HEK293 (cell line): ENCODE data around the gene EXOC8.
A peak's percentile ranks its signal among the peaks of the same experiment; 100 is the strongest.

Source experiments
- ATF2 ChIP-seq: fragments of 450-650 bp; formaldehyde crosslinking; IDR thresholded peaks from 2 replicates; pipeline ENCODE4 v1.5.1; 2016; ENCODE audit warnings: missing biosample characterization, missing genetic modification characterization, low read depth
- ELK4 ChIP-seq: IDR thresholded peaks from 2 replicates; pipeline ENCODE4 v1.6.1; 2011; ENCODE audit warnings: mild to moderate bottlenecking, low read depth, low read length, borderline replicate concordance
- GLI2 ChIP-seq: fragments of 450-650 bp; formaldehyde crosslinking; IDR thresholded peaks from 2 replicates; pipeline ENCODE4; 2017; ENCODE audit warnings: missing biosample characterization, missing genetic modification characterization, low read depth, borderline replicate concordance
- GLIS2 ChIP-seq: fragments of 450-650 bp; formaldehyde crosslinking; IDR thresholded peaks from 2 replicates; pipeline ENCODE4 v1.5.1; 2016; ENCODE audit warnings: missing biosample characterization, missing genetic modification characterization
- KLF1 ChIP-seq: fragments of 450-650 bp; formaldehyde crosslinking; IDR thresholded peaks from 2 replicates; pipeline ENCODE4 v1.5.1; 2016; ENCODE audit warnings: missing biosample characterization, missing genetic modification characterization
- KLF8 ChIP-seq: fragments of 450-650 bp; formaldehyde crosslinking; IDR thresholded peaks from 2 replicates; pipeline ENCODE4 v1.5.1; 2016; ENCODE audit warnings: missing biosample characterization, missing genetic modification characterization
- PRDM1 ChIP-seq: fragments of 450-650 bp; formaldehyde crosslinking; IDR thresholded peaks from 2 replicates; pipeline ENCODE4; 2016; ENCODE audit warnings: missing biosample characterization, missing genetic modification characterization
- SP2 ChIP-seq: fragments of 450-650 bp; formaldehyde crosslinking; IDR thresholded peaks from 2 replicates; pipeline ENCODE4 v1.5.1; 2016; ENCODE audit warnings: missing biosample characterization, missing genetic modification characterization
- YY2 ChIP-seq: fragments of 450-650 bp; formaldehyde crosslinking; IDR thresholded peaks from 2 replicates; pipeline ENCODE4 v1.5.1; 2016; ENCODE audit warnings: missing biosample characterization, missing genetic modification characterization
- ZBTB11 ChIP-seq: fragments of 450-650 bp; formaldehyde crosslinking; conservative IDR thresholded peaks from 2 replicates; pipeline ENCODE4 v1.5.1; 2016; ENCODE audit warnings: low read depth, missing biosample characterization, missing genetic modification characterization
- ZBTB21 ChIP-seq: fragments of 450-650 bp; formaldehyde crosslinking; IDR thresholded peaks from 2 replicates; pipeline ENCODE4 v1.5.1; 2017; ENCODE audit warnings: missing biosample characterization, missing genetic modification characterization
- ZBTB26 ChIP-seq: fragments of 450-650 bp; formaldehyde crosslinking; optimal IDR thresholded peaks from 2 replicates; pipeline ENCODE3; 2016; ENCODE audit warnings: missing biosample characterization, mild to moderate bottlenecking, missing genetic modification characterization
- ZBTB44 ChIP-seq: fragments of 450-650 bp; IDR thresholded peaks from 2 replicates; pipeline ENCODE4 v1.5.1; 2018; ENCODE audit warnings: missing biosample characterization, mild to moderate bottlenecking, missing genetic modification characterization
- ZFP37 ChIP-seq: fragments of 450-650 bp; formaldehyde crosslinking; IDR thresholded peaks from 2 replicates; pipeline ENCODE4 v1.5.1; 2016; ENCODE audit warnings: missing biosample characterization, missing genetic modification characterization
- ZNF132 ChIP-seq: fragments of 450-650 bp; formaldehyde crosslinking; IDR thresholded peaks from 2 replicates; pipeline ENCODE4 v1.5.1; 2017; ENCODE audit warnings: missing biosample characterization, missing genetic modification characterization, borderline replicate concordance
- ZNF155 ChIP-seq: fragments of 450-650 bp; formaldehyde crosslinking; IDR thresholded peaks from 2 replicates; pipeline ENCODE4 v1.5.1; 2016; ENCODE audit warnings: missing biosample characterization, missing genetic modification characterization
- ZNF169 ChIP-seq: fragments of 450-650 bp; formaldehyde crosslinking; IDR thresholded peaks from 2 replicates; pipeline ENCODE4 v1.5.1; 2016; ENCODE audit warnings: missing biosample characterization, missing genetic modification characterization
- ZNF223 ChIP-seq: fragments of 450-650 bp; formaldehyde crosslinking; IDR thresholded peaks from 2 replicates; pipeline ENCODE4 v1.5.1; 2016; ENCODE audit warnings: missing biosample characterization, missing genetic modification characterization
- ZNF239 ChIP-seq: fragments of 450-650 bp; formaldehyde crosslinking; IDR thresholded peaks from 2 replicates; pipeline ENCODE4 v1.5.1; 2016; ENCODE audit warnings: missing biosample characterization, missing genetic modification characterization
- ZNF426 ChIP-seq: fragments of 450-650 bp; formaldehyde crosslinking; IDR thresholded peaks from 2 replicates; pipeline ENCODE4 v1.5.1; 2017; ENCODE audit warnings: missing biosample characterization, missing genetic modification characterization, mild to moderate bottlenecking, inconsistent platforms, moderate library complexity
- ZNF518A ChIP-seq: fragments of 450-650 bp; formaldehyde crosslinking; conservative IDR thresholded peaks from 2 replicates; pipeline ENCODE4 v1.5.1; 2016; ENCODE audit warnings: low read depth, missing biosample characterization, missing genetic modification characterization
- ZNF561 ChIP-seq: fragments of 450-650 bp; IDR thresholded peaks from 2 replicates; pipeline ENCODE4 v1.5.1; 2018; ENCODE audit warnings: missing biosample characterization, missing genetic modification characterization, borderline replicate concordance
- ZXDB ChIP-seq: fragments of 450-650 bp; formaldehyde crosslinking; IDR thresholded peaks from 2 replicates; pipeline ENCODE4 v1.5.1; 2016; ENCODE audit warnings: missing biosample characterization, missing genetic modification characterization

Gene EXOC8

GRCh38 chr1:231337472-231338269 lies at the start of gene EXOC8 (continued):
- TF ChIP-seq ZNF426 (tag by site-specific recombination) (no peak), KLF1 (tag by site-specific recombination) (0 out of 2 replicates have a peak, but pooled peaks have one; percentile 9), ZFP37 (tag by site-specific recombination) (peak; percentile 96), ZNF239 (tag by site-specific recombination) (no peak), ZNF518A (peak; percentile 56), SP2 (tag by site-specific recombination) (peak; percentile 98), ZBTB26 (peak; percentile 94), ZNF223 (tag by site-specific recombination) (no peak), ATF2 (tag by site-specific recombination) (no peak), ZBTB21 (peak; percentile 72; the same call in 1 of the 2 replicates), GLI2 (tag by site-specific recombination) (no peak), ZNF155 (tag by site-specific recombination) (no peak), ZXDB (tag by site-specific recombination) (peak; percentile 84), ZNF169 (no peak), GLIS2 (peak; percentile 10; the same call in 1 of the 2 replicates), ELK4 (no peak), PRDM1 (tag by site-specific recombination) (0 out of 2 replicates have a peak, but pooled peaks have one; percentile 29), ZNF561 (tag by site-specific recombination) (peak; percentile 88), ZBTB11 (tag by site-specific recombination) (peak; percentile 63), KLF8 (tag by site-specific recombination) (peak; percentile 35), ZBTB44 (no peak), YY2 (peak; percentile 79), ZNF132 (tag by site-specific recombination) (no peak)
